ENCODE data around the gene OR4F6.

The OR4F6 gene

GRCh38 chr15:101810876-101811275 is 7.6 kb downstream of the OR4F6 start:
- TF ChIP-seq CTCF (IDR thresholded peaks at IDR 0.05; ENCODE audit: low read length, missing control alignments), result no peak
- H3K4me3 ChIP-seq (replicated peaks; ENCODE audit: low read depth, low read length), result no peak overlapping the region
- peak; percentile 3 for DNase-seq (ENCODE audit: low read depth)

- TF ChIP-seq CTCF (IDR thresholded peaks at IDR 0.05; ENCODE audit: low read length, missing control alignments), result no peak
- DNase-seq (ENCODE audit: low read depth), result no peak
- H3K4me3 ChIP-seq (replicated peaks; ENCODE audit: low read depth, low read length), result no peak within 1 kb of the TSS
Measured at GRCh38 chr15:101811902-101812301, 8.6 kb downstream of the OR4F6 start, which contains the start of gene OR4F15. Gene OR4F15, plus strand, starts transcription at chr15:101812202. Its CDS starts 5,985 bp downstream, at chr15:101818187.

- DNase-seq (ENCODE audit: low read depth), result no peak
- no peak overlapping the region for H3K4me3 ChIP-seq (replicated peaks; ENCODE audit: low read depth, low read length)
- no peak for TF ChIP-seq CTCF (IDR thresholded peaks at IDR 0.05; ENCODE audit: low read length, missing control alignments)
Measured at GRCh38 chr15:101813803-101814534, 10.7 kb downstream of the OR4F6 start.

GRCh38 chr15:101820781-101821180 is 17.5 kb downstream of the OR4F6 start:
- no peak for TF ChIP-seq CTCF (IDR thresholded peaks at IDR 0.05; ENCODE audit: low read length, missing control alignments)
- no peak overlapping the region for H3K4me3 ChIP-seq (replicated peaks; ENCODE audit: low read depth, low read length)
- no peak for DNase-seq (ENCODE audit: low read depth)

- DNase-seq (ENCODE audit: low read depth), result no peak
- H3K4me3 ChIP-seq (replicated peaks; ENCODE audit: low read depth, low read length), result no peak overlapping the region
- TF ChIP-seq CTCF (IDR thresholded peaks at IDR 0.05; ENCODE audit: low read length, missing control alignments), result no peak
Measured at GRCh38 chr15:101827257-101827656, 23.9 kb downstream of the OR4F6 start.

GRCh38 chr15:101828774-101829173 is 25.5 kb downstream of the OR4F6 start:
- no peak for TF ChIP-seq CTCF (IDR thresholded peaks at IDR 0.05; ENCODE audit: low read length, missing control alignments)
- no peak overlapping the region for H3K4me3 ChIP-seq (replicated peaks; ENCODE audit: low read depth, low read length)
- no peak for DNase-seq (ENCODE audit: low read depth)

- no peak for DNase-seq (ENCODE audit: low read depth)
- no peak for TF ChIP-seq CTCF (IDR thresholded peaks at IDR 0.05; ENCODE audit: low read length, missing control alignments)
Measured at GRCh38 chr15:101841656-101842055, 38.3 kb downstream of the OR4F6 start.

More at GRCh38 chr15:101841656-101842055, 38.3 kb downstream of the OR4F6 start:
- H3K4me3 ChIP-seq (replicated peaks; ENCODE audit: low read depth, low read length), result no peak overlapping the region

Data from fibroblast of pulmonary artery (primary cell).